PC-3 (cell line): ENCODE data around the gene STUB1. TPM values are rescaled to one million over a fixed set of nuclear protein-coding genes. Genes with fewer than 3 reads are reported as not detected.

ENCODE experiments used
- ATAC-seq: fragments of 200-7000 bp; cut with Tn5 transposase; 2 replicates; pipeline ENCODE4 v1.9.1; 2020; ENCODE audit warnings: mild to moderate bottlenecking, moderate library complexity
- BruUV-seq: library from RNA; stranded (reverse); fragments of 400-500 nt; replicated peaks from 2 replicates; lab custom pipeline; 2021; lab: Mats Ljungman, UMichigan
- CTCF ChIA-PET: fragments of 300-600 bp; sonication (Branson Sonifier 250); formaldehyde crosslinking; loops from one replicate; lab custom pipeline; 2022; ENCODE audit warnings: antibody characterized with exemption; lab: Charles Lee
- POLR2A ChIA-PET: fragments of 300-600 bp; sonication (Branson Sonifier 250); formaldehyde crosslinking; loops from one replicate; lab custom pipeline; 2022; ENCODE audit warnings: antibody characterized with exemption; ENCODE audit not compliant: unreplicated experiment; lab: Charles Lee
- DNase-seq: peaks from one replicate; pipeline ENCODE4 v3.0.0-alpha.2; 2015
- H2AFZ ChIP-seq: fragments of 300-600 bp; sonication (generic); 2 replicates; pipeline ENCODE4 v1.6.0; 2016; ENCODE audit warnings: antibody characterized with exemption, low read length
- H3F3A ChIP-seq: fragments of 300-600 bp; sonication (generic); one replicate; pipeline ENCODE4 v1.6.0; 2017; ENCODE audit warnings: antibody characterized with exemption, low read length, control low read depth, mild to moderate bottlenecking; ENCODE audit not compliant: unreplicated experiment
- H3K27ac ChIP-seq: fragments of 300-600 bp; sonication (generic); 2 replicates; pipeline ENCODE4 v1.5.1; 2016; ENCODE audit warnings: mild to moderate bottlenecking, low read length
- H3K27me3 ChIP-seq: fragments of 300-600 bp; sonication (generic); 2 replicates; pipeline ENCODE4 v1.6.1; 2016; ENCODE audit warnings: low read length, mixed read lengths
- H3K36me3 ChIP-seq: fragments of 300-600 bp; sonication (generic); 2 replicates; pipeline ENCODE4 v1.6.1; 2016; ENCODE audit warnings: low read depth, mixed run types, low read length, mixed read lengths
- H3K4me1 ChIP-seq: fragments of 300-600 bp; sonication (generic); 2 replicates; pipeline ENCODE4 v1.5.1; 2016; ENCODE audit warnings: low read length; ENCODE audit not compliant: insufficient read depth
- H3K4me2 ChIP-seq: fragments of 300-600 bp; sonication (generic); 2 replicates; pipeline ENCODE4 v1.6.0; 2016; ENCODE audit warnings: low read length
- H3K4me3 ChIP-seq: fragments of 300-600 bp; sonication (generic); 2 replicates; pipeline ENCODE4 v1.5.1; 2016; ENCODE audit warnings: mild to moderate bottlenecking, low read length, mixed read lengths
- H3K79me2 ChIP-seq: fragments of 300-600 bp; sonication (generic); 2 replicates; pipeline ENCODE4 v1.6.1; 2017; ENCODE audit warnings: low read length, mixed read lengths
- H3K9ac ChIP-seq: fragments of 300-600 bp; sonication (generic); 2 replicates; pipeline ENCODE4 v1.6.0; 2016; ENCODE audit warnings: mild to moderate bottlenecking, low read length
- H3K9me2 ChIP-seq: fragments of 300-600 bp; sonication (generic); replicated peaks from 2 replicates; pipeline ENCODE4 v1.6.1; 2016; ENCODE audit warnings: mixed run types, low read length, mixed read lengths
- H3K9me3 ChIP-seq: fragments of 300-600 bp; sonication (generic); 2 replicates; pipeline ENCODE4 v1.6.1; 2016; ENCODE audit warnings: low read length, mixed read lengths
- H4K20me1 ChIP-seq: fragments of 300-600 bp; sonication (generic); 2 replicates; pipeline ENCODE4 v1.6.1; 2016; ENCODE audit warnings: low read length, mixed read lengths
- CTCF ChIP-seq: fragments of 300-600 bp; sonication (generic); conservative IDR thresholded peaks from 2 replicates; pipeline ENCODE4 v1.5.1; 2017; ENCODE audit warnings: antibody characterized with exemption, low read depth, mild to moderate bottlenecking, low read length
- EZH2 ChIP-seq: fragments of 300-600 bp; sonication (generic); IDR thresholded peaks from one replicate; pipeline ENCODE4 v1.6.1; 2017; ENCODE audit warnings: antibody characterized with exemption, mild to moderate bottlenecking, low read length; ENCODE audit not compliant: unreplicated experiment
- EZH2phosphoT487 ChIP-seq: fragments of 300-600 bp; sonication (generic); IDR thresholded peaks from 2 replicates; pipeline ENCODE4 v1.6.1; 2018; ENCODE audit warnings: mild to moderate bottlenecking, antibody characterized with exemption, low read length, borderline replicate concordance
- intact Hi-C: fragments of 100-400 bp; cut with micrococcal nuclease; formaldehyde crosslinking; loops from 2 replicates; pipeline ENCODE4 v1.9.0; 2023
- total RNA-seq: library from RNA; depleted of rRNA; stranded (reverse); fragments of >200 nt; gene quantifications from 2 replicates; pipeline ENCODE4 v1.2.3, GENCODE V29; 2014

Gene STUB1
- total RNA-seq, 1 experiment from 2014 or later: 152 TPM

- Histone ChIP-seq H3K4me3 (no peak overlapping the region), H3K36me3 (no peaks in the 10 kb centered on the region), H3K27ac (no peak overlapping the region), H2AFZ (no peak overlapping the region), H4K20me1 (no peaks in the 10 kb centered on the region), H3F3A (no peaks in the 10 kb centered on the region), H3K9me2 (no peaks in the 10 kb centered on the region), H3K27me3 (no peaks in the 10 kb centered on the region), H3K9ac (no peak overlapping the region), H3K9me3 (no peaks in the 10 kb centered on the region), H3K4me2 (no peak overlapping the region), H3K79me2 (no peaks in the 10 kb centered on the region), H3K4me1 (peaks cover 5% of the 10 kb centered on the region)
- DNase-seq (no peak), ATAC-seq (no peak)
- TF ChIP-seq EZH2 (no peak), CTCF (no peak), EZH2phosphoT487 (no peak)
- no TSS peak for BruUV-seq
- intact Hi-C loops: no loop called here
- POLR2A ChIA-PET: no interaction called here
- CTCF ChIA-PET: no interaction called here
Measured at GRCh38 chr16:662095-662494, 18.1 kb upstream of the STUB1 start.

GRCh38 chr16:662597-662996 lies 17.6 kb upstream of the STUB1 start:
- Histone ChIP-seq H3F3A (no peaks in the 10 kb centered on the region), H2AFZ (no peak overlapping the region), H3K9me2 (no peaks in the 10 kb centered on the region), H3K79me2 (no peaks in the 10 kb centered on the region), H3K36me3 (no peaks in the 10 kb centered on the region), H3K9ac (no peak overlapping the region), H3K9me3 (no peaks in the 10 kb centered on the region), H3K27me3 (no peaks in the 10 kb centered on the region), H4K20me1 (no peaks in the 10 kb centered on the region), H3K4me3 (no peak overlapping the region), H3K4me2 (no peak overlapping the region), H3K27ac (no peak overlapping the region), H3K4me1 (peaks cover 5% of the 10 kb centered on the region)
- DNase-seq: no peak
- ATAC-seq: no peak
- intact Hi-C loops: no loop called here
- ChIA-PET CTCF (no interaction called here), POLR2A (no interaction called here)
- TF ChIP-seq CTCF (no peak), EZH2phosphoT487 (no peak), EZH2 (no peak)
- BruUV-seq: no TSS peak

GRCh38 chr16:666572-666971 lies 13.6 kb upstream of the STUB1 start:
- BruUV-seq: no TSS peak
- Histone ChIP-seq H3K9ac (no peak overlapping the region), H3K9me3 (no peaks in the 10 kb centered on the region), H3K36me3 (peaks cover 6% of the 10 kb centered on the region; the same call in 1 of the 2 replicates), H3K4me1 (no peaks in the 10 kb centered on the region), H3K4me2 (no peak overlapping the region), H3K79me2 (peaks cover 22% of the 10 kb centered on the region), H2AFZ (no peak overlapping the region), H3K27me3 (no peaks in the 10 kb centered on the region), H4K20me1 (no peaks in the 10 kb centered on the region), H3K27ac (no peak overlapping the region), H3K9me2 (no peaks in the 10 kb centered on the region), H3F3A (no peaks in the 10 kb centered on the region), H3K4me3 (no peak overlapping the region)
- no peak for DNase-seq
- ChIA-PET CTCF (no interaction called here), POLR2A (no interaction called here)
- TF ChIP-seq CTCF (no peak), EZH2 (no peak), EZH2phosphoT487 (no peak)
- intact Hi-C loops: no loop called here
- no peak for ATAC-seq
